Endothelial cell of umbilical vein (primary cell): ENCODE results near the gene POU3F1. TPM values are rescaled to one million over a fixed set of nuclear protein-coding genes. Genes with fewer than 3 reads are reported as not detected.

Experiments
- BruUV-seq: library from RNA; stranded (reverse); fragments of 400-500 nt; replicated peaks from 2 replicates; lab custom pipeline; 2021; lab: Mats Ljungman, UMichigan
- CTCF ChIA-PET: fragments of 300-600, 350-600 bp; sonication (Branson Sonifier 250); formaldehyde crosslinking; loops from one replicate; lab custom pipeline; 2021; ENCODE audit warnings: antibody characterized with exemption, inconsistent platforms; lab: Charles Lee
- POLR2A ChIA-PET: fragments of 300-600, 350-600 bp; sonication (Branson Sonifier 250); formaldehyde crosslinking; loops from one replicate; lab custom pipeline; 2021; ENCODE audit warnings: antibody characterized with exemption, inconsistent platforms; lab: Charles Lee
- DNase-seq: peaks from one replicate; pipeline ENCODE4 v3.0.0-alpha.2; 2011; ENCODE audit warnings: low read depth, low spot score
- FAIRE-seq: peaks from 2 replicates; lab custom pipeline; 2011; peaks lifted over from hg19 to GRCh38; lab: Jason Lieb, UNC
- H2AFZ ChIP-seq: 2 replicates; pipeline ENCODE4 v1.6.0; 2012; ENCODE audit warnings: low read depth, low read length, control low read depth, inconsistent platforms
- H3K27ac ChIP-seq: 2 replicates; pipeline ENCODE4 v1.5.1; 2011; ENCODE audit warnings: low read depth, mild to moderate bottlenecking, control low read depth, low read length, moderate library complexity; ENCODE audit not compliant: insufficient read depth
- H3K27me3 ChIP-seq, 2 experiments: 2 replicates each; pipeline versions ENCODE4 v1.6.0 to v1.6.1; 2011; ENCODE audit warnings: low read length in 2 of 2, mixed read lengths in 1 of 2; ENCODE audit not compliant: control insufficient read depth in 2 of 2, insufficient read depth in 2 of 2
- H3K36me3 ChIP-seq, 2 experiments: 2 replicates in 1 of 2; 3 replicates in 1 of 2; pipeline ENCODE4 v1.5.1; 2011; ENCODE audit warnings: low read length in 2 of 2, mild to moderate bottlenecking in 1 of 2, moderate library complexity in 1 of 2; ENCODE audit not compliant: control insufficient read depth in 2 of 2, insufficient read depth in 2 of 2; ENCODE audit errors: extremely low read depth in 1 of 2
- H3K4me1 ChIP-seq: 3 replicates; pipeline ENCODE4 v1.5.1; 2011; ENCODE audit warnings: mild to moderate bottlenecking, low read length; ENCODE audit not compliant: control insufficient read depth, insufficient read depth; ENCODE audit errors: extremely low read depth
- H3K4me2 ChIP-seq: 2 replicates; pipeline ENCODE4 v1.6.1; 2011; ENCODE audit warnings: low read length, control low read depth, mixed read lengths; ENCODE audit not compliant: insufficient read depth
- H3K4me3 ChIP-seq, 3 experiments: fragments of 200-600 bp in 1 of 3; sonication (generic), shearing (Covaris generic) in 1 of 3; replicated peaks in 1 of 3; 2 replicates each; pipeline ENCODE4 v1.5.1; 2011 to 2016; ENCODE audit warnings: control low read depth in 3 of 3, low read length in 3 of 3, mild to moderate bottlenecking in 2 of 3, inconsistent platforms in 1 of 3, low read depth in 1 of 3, moderate library complexity in 1 of 3; ENCODE audit not compliant: insufficient read depth in 1 of 3
- H3K79me2 ChIP-seq: 2 replicates; pipeline ENCODE4 v1.6.0; 2012; ENCODE audit warnings: low read length, inconsistent platforms; ENCODE audit not compliant: control insufficient read depth, insufficient read depth
- H3K9ac ChIP-seq: replicated peaks from 2 replicates; pipeline ENCODE3; 2011; ENCODE audit warnings: low read length, control low read depth; ENCODE audit not compliant: insufficient read depth; ENCODE audit errors: extremely low read depth
- H3K9me1 ChIP-seq: replicated peaks from 3 replicates; pipeline ENCODE4 v1.6.0; 2011; ENCODE audit warnings: mild to moderate bottlenecking, low read length; ENCODE audit not compliant: control insufficient read depth, insufficient read depth; ENCODE audit errors: extremely low read depth
- H3K9me3 ChIP-seq: replicated peaks from 2 replicates; pipeline ENCODE4 v1.5.1; 2012; ENCODE audit warnings: low read length, inconsistent platforms; ENCODE audit not compliant: control insufficient read depth, insufficient read depth
- H4K20me1 ChIP-seq: replicated peaks from 2 replicates; pipeline ENCODE3; 2011; ENCODE audit warnings: mild to moderate bottlenecking, low read length; ENCODE audit not compliant: control insufficient read depth, insufficient read depth; ENCODE audit errors: extremely low read depth
- EZH2 ChIP-seq: IDR thresholded peaks from 2 replicates; pipeline ENCODE4 v1.6.1; 2012; ENCODE audit warnings: borderline replicate concordance, low read depth, mild to moderate bottlenecking, moderate library complexity, low read length, inconsistent platforms; ENCODE audit not compliant: severe bottlenecking
- FOS ChIP-seq: IDR thresholded peaks from 2 replicates; pipeline ENCODE4 v1.6.1; 2011; ENCODE audit warnings: mild to moderate bottlenecking, low read length, moderate library complexity, borderline replicate concordance; ENCODE audit not compliant: insufficient read depth
- GATA2 ChIP-seq: IDR thresholded peaks from 2 replicates; pipeline ENCODE4 v1.7.0; 2011; ENCODE audit warnings: low read depth, mild to moderate bottlenecking, moderate library complexity, mixed read lengths, low read length; ENCODE audit not compliant: insufficient read length, insufficient read depth
- JUN ChIP-seq: IDR thresholded peaks from 2 replicates; pipeline ENCODE4 v1.6.1; 2011; ENCODE audit warnings: borderline replicate concordance, low read depth; ENCODE audit not compliant: insufficient read length, insufficient read depth
- MYC ChIP-seq: IDR thresholded peaks from one replicate; pipeline ENCODE4 v1.6.1; 2011; ENCODE audit warnings: mild to moderate bottlenecking, low read depth, low read length
- POLR2A ChIP-seq: IDR thresholded peaks from 2 replicates; pipeline ENCODE4 v1.6.1; 2012; ENCODE audit warnings: low read depth, mild to moderate bottlenecking, control low read depth, low read length
- POLR2AphosphoS5 ChIP-seq: IDR thresholded peaks from 2 replicates; pipeline ENCODE4 v1.6.1; 2012; ENCODE audit warnings: low read depth, mild to moderate bottlenecking, control low read depth, low read length, moderate library complexity; ENCODE audit not compliant: insufficient read depth
- dilution Hi-C: fragments of 300-500 bp; cut with MboI; formaldehyde crosslinking; loops from one replicate; pipeline ENCODE4 v1.15.0; 2019; ENCODE audit warnings: low sequenced_read_pairs; ENCODE audit not compliant: extremely low pct_ligation_motif_present
- intact Hi-C: fragments of 100-400 bp; cut with micrococcal nuclease; formaldehyde crosslinking; loops from one replicate; pipeline ENCODE4 v1.10.0; 2022
- polyA plus RNA-seq, 4 experiments: library from polyadenylated mRNA; depleted of rRNA in 3 of 4; stranded (reverse) in 3 of 4; unstranded in 1 of 4; fragments of >200 nt; gene quantifications; 2 replicates each; pipeline versions ENCODE4 v1.2.1 to v1.2.3, GENCODE V29; 2011 to 2012; ENCODE audit warnings: missing spikeins in 1 of 4
- total RNA-seq: library from RNA; stranded (reverse); gene quantifications from 2 replicates; pipeline ENCODE4 v1.2.3, GENCODE V29; 2021
- TF ChIP-seq, protein P1 (sequence below): IDR thresholded peaks from 2 replicates; pipeline ENCODE4 v1.6.1; 2011; ENCODE audit not compliant: insufficient read depth, insufficient read length
- TF ChIP-seq, protein P2 (sequence below), 2 donors: IDR thresholded peaks; 1 replicate in 1 of 2; 2 replicates in 1 of 2; pipeline ENCODE4 v1.5.1; 2011; ENCODE audit warnings: low read length in 2 of 2, mild to moderate bottlenecking in 2 of 2, moderate library complexity in 2 of 2, control low read depth in 1 of 2, inconsistent platforms in 1 of 2, low read depth in 1 of 2; ENCODE audit not compliant: insufficient read depth in 1 of 2; ENCODE audit errors: extremely low read depth in 1 of 2

The POU3F1 gene
- total and polyA plus RNA-seq, 2 donors (not counting 3 experiments of a cell fraction or from before 2014, with no cell fraction given), result not detected

DNA sequence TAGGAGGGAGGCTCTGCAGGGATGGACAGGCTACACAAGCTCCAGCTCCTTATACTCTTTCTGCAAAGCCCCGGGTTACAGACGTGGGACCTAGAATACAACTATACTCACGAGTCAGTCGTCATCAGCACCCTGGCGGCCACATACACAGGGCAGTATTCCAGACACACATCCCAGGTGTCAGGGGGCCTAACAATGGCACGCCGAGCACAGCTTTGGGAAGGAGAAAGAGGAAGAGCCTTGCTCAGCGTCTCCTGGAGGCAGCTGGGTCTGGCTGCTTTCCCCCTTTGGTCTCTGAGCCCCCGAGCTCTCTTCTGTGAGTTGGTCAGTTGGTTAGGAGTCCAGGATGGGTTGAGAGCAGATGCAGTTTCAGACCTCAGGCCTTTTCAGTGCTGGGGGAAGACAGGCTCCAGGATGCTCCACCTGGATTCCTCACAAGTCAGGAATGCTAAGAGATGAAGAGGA, 4.5 kb upstream of the POU3F1 start:
- no TSS peak for BruUV-seq
- Histone ChIP-seq H3K36me3 (no peaks in the 10 kb centered on the region), H3K9me3 (no peaks in the 10 kb centered on the region), H3K27me3 (peaks cover 12 to 20% of the 10 kb centered on the region in 2 experiments), H3K9me1 (no peaks in the 10 kb centered on the region), H3K4me3 (no peak overlapping the region), H3K27ac (no peak overlapping the region), H4K20me1 (no peaks in the 10 kb centered on the region), H3K9ac (no peak overlapping the region), H2AFZ (no peak overlapping the region), H3K4me1 (peaks cover 4% of the 10 kb centered on the region), H3K79me2 (no peaks in the 10 kb centered on the region), H3K4me2 (no peak overlapping the region)
- DNase-seq, result no peak
- dilution Hi-C loops (no loop called here), intact Hi-C loops (no loop called here)
- TF ChIP-seq, protein P1, sequence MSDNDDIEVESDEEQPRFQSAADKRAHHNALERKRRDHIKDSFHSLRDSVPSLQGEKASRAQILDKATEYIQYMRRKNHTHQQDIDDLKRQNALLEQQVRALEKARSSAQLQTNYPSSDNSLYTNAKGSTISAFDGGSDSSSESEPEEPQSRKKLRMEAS, result no peak
- no peak for TF ChIP-seq GATA2
- no peak for TF ChIP-seq POLR2A
- no peak for TF ChIP-seq FOS
- TF ChIP-seq, protein P2, sequence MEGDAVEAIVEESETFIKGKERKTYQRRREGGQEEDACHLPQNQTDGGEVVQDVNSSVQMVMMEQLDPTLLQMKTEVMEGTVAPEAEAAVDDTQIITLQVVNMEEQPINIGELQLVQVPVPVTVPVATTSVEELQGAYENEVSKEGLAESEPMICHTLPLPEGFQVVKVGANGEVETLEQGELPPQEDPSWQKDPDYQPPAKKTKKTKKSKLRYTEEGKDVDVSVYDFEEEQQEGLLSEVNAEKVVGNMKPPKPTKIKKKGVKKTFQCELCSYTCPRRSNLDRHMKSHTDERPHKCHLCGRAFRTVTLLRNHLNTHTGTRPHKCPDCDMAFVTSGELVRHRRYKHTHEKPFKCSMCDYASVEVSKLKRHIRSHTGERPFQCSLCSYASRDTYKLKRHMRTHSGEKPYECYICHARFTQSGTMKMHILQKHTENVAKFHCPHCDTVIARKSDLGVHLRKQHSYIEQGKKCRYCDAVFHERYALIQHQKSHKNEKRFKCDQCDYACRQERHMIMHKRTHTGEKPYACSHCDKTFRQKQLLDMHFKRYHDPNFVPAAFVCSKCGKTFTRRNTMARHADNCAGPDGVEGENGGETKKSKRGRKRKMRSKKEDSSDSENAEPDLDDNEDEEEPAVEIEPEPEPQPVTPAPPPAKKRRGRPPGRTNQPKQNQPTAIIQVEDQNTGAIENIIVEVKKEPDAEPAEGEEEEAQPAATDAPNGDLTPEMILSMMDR (IDR thresholded peaks at IDR 0.05; ENCODE audit: extremely low read depth in 1 of 2, insufficient read depth in 1 of 2, low read depth in 1 of 2, low read length in 2 of 2), result no peak
- no peak for TF ChIP-seq JUN
- no peak for TF ChIP-seq MYC
- TF ChIP-seq EZH2, result no peak
- TF ChIP-seq POLR2AphosphoS5, result no peak
- ChIA-PET POLR2A (no interaction called here), CTCF (interaction anchor here (0.5 to 1.4 kb wide), 2 partner anchors 243 to 784 kb away, joined by 3 read pairs; partner anchors contain the start of genes C1orf122 and YRDC)
- no peak for FAIRE-seq
